Fibroblast of lung (primary cell): ENCODE measurements around the gene JAK1.

Experiments
- EZH2 ChIP-seq: IDR thresholded peaks from 2 replicates; pipeline ENCODE4 v1.5.1; 2012; ENCODE audit warnings: low read length, control low read depth, mild to moderate bottlenecking; ENCODE audit errors: missing control alignments
- TF ChIP-seq, protein P1 (sequence below), 2 donors: IDR thresholded peaks in 1 of 2; conservative IDR thresholded peaks in 1 of 2; 1 replicate in 1 of 2; 2 replicates in 1 of 2; pipeline ENCODE4 v1.5.1; 2011 to 2012; ENCODE audit warnings: low read length in 2 of 2, control low read depth in 1 of 2, inconsistent platforms in 1 of 2, low read depth in 1 of 2, mild to moderate bottlenecking in 1 of 2

DNA sequence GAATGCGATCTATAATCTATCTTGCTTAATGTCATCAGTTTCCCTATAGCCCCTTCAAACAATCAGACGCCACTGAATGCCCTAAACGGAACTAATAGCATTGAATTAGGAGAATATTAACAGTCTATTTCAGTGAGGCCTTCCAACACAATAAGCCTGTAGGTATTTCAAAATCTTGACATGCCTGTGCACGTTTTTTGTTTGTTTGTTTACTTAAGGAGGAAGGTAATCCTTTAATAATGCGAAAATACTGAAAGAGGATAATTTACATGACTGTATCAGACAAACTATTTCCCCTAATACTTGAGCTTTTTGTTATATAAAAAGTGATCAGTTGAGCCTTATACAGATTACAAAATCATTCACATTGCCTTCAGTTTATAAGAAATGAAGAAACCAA, 29.0 kb upstream of the JAK1 start:
- TF ChIP-seq, protein P1, sequence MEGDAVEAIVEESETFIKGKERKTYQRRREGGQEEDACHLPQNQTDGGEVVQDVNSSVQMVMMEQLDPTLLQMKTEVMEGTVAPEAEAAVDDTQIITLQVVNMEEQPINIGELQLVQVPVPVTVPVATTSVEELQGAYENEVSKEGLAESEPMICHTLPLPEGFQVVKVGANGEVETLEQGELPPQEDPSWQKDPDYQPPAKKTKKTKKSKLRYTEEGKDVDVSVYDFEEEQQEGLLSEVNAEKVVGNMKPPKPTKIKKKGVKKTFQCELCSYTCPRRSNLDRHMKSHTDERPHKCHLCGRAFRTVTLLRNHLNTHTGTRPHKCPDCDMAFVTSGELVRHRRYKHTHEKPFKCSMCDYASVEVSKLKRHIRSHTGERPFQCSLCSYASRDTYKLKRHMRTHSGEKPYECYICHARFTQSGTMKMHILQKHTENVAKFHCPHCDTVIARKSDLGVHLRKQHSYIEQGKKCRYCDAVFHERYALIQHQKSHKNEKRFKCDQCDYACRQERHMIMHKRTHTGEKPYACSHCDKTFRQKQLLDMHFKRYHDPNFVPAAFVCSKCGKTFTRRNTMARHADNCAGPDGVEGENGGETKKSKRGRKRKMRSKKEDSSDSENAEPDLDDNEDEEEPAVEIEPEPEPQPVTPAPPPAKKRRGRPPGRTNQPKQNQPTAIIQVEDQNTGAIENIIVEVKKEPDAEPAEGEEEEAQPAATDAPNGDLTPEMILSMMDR (conservative IDR thresholded peaks at IDR 0.05 in 1 of 2, IDR thresholded peaks at IDR 0.05 in 1 of 2; ENCODE audit: low read depth in 1 of 2, low read length in 2 of 2), result no peak
- no peak for TF ChIP-seq EZH2
